Thoracic aorta (tissue), 2 donors: ENCODE data around the gene NPBWR2. TPM values are rescaled to one million over a fixed set of nuclear protein-coding genes. Genes with fewer than 3 reads are reported as not detected.

ENCODE experiments used
- ATAC-seq: fragments of 150-250 bp; one replicate; pipeline ENCODE4 v1.8.0; 2017; ENCODE audit warnings: low read depth; ENCODE audit not compliant: insufficient number of reproducible peaks, low FRiP score
- DNase-seq: peaks from one replicate; pipeline ENCODE4 v3.0.0-alpha.2; 2020; ENCODE audit warnings: low spot score
- H3K27ac ChIP-seq, 2 donors: fragments of 200-600 bp; sonication (generic); 1 replicate in 1 of 2; 2 replicates in 1 of 2; pipeline ENCODE4 v1.5.1; 2016; ENCODE audit warnings: mild to moderate bottlenecking in 2 of 2, moderate library complexity in 2 of 2
- H3K27me3 ChIP-seq: fragments of 200-600 bp; sonication (generic); replicated peaks from 2 replicates; pipeline ENCODE4 v1.6.0; 2016; ENCODE audit warnings: mild to moderate bottlenecking; ENCODE audit not compliant: insufficient read depth
- H3K36me3 ChIP-seq: fragments of 200-600 bp; sonication (generic); one replicate; pipeline ENCODE4 v1.5.1; 2016
- H3K4me1 ChIP-seq, 2 donors: fragments of 200-600 bp; sonication (generic); 1 replicate in 1 of 2; 2 replicates in 1 of 2; pipeline versions ENCODE4 v1.5.1 to v1.6.0; 2016; ENCODE audit warnings: low read depth in 2 of 2, mild to moderate bottlenecking in 1 of 2; ENCODE audit not compliant: control insufficient read depth in 1 of 2
- H3K4me3 ChIP-seq: fragments of 200-600 bp; sonication (generic); 2 replicates; pipeline ENCODE4 v1.5.1; 2016; ENCODE audit warnings: mild to moderate bottlenecking
- H3K9me3 ChIP-seq: fragments of 200-600 bp; sonication (generic); 2 replicates; pipeline ENCODE4 v1.5.1; 2016
- CTCF ChIP-seq: fragments of 200-600 bp; sonication (generic); IDR thresholded peaks from one replicate; pipeline ENCODE4 v1.5.1; 2019; ENCODE audit warnings: antibody characterized with exemption
- total RNA-seq, 2 donors: library from RNA; depleted of rRNA; stranded (reverse); fragments of >200 nt; gene quantifications; one replicate each; pipeline versions ENCODE4 v1.1.0 to v1.2.3, GENCODE V29; 2016

NPBWR2 gene
- total RNA-seq, 2 donors from 2014 or later, result not detected

- H3K4me3 ChIP-seq, result no peak overlapping the region
- no peaks in the 10 kb centered on the region for H3K4me1 ChIP-seq
- DNase-seq (no peak), ATAC-seq (no peak)
- TF ChIP-seq CTCF, result no peak
- no peaks in the 10 kb centered on the region for H3K9me3 ChIP-seq
- H3K36me3 ChIP-seq, result no peaks in the 10 kb centered on the region
- H3K27ac ChIP-seq, result no peak overlapping the region
- H3K27me3 ChIP-seq, result no peaks in the 10 kb centered on the region
Measured at GRCh38 chr20:64095455-64095854, 11.9 kb downstream of the NPBWR2 start.

- Histone ChIP-seq H3K4me1 (no peaks in the 10 kb centered on the region), H3K27me3 (no peaks in the 10 kb centered on the region), H3K9me3 (no peaks in the 10 kb centered on the region), H3K4me3 (no peak overlapping the region), H3K36me3 (no peaks in the 10 kb centered on the region), H3K27ac (no peak overlapping the region)
- no peak for TF ChIP-seq CTCF
- ATAC-seq (no peak), DNase-seq (no peak)
Measured at GRCh38 chr20:64093013-64093503, 14.3 kb downstream of the NPBWR2 start.

GRCh38 chr20:64092258-64093012 is 14.9 kb downstream of the NPBWR2 start:
- no peaks in the 10 kb centered on the region for H3K36me3 ChIP-seq
- no peak overlapping the region for H3K4me3 ChIP-seq
- H3K27ac ChIP-seq, result no peak overlapping the region
- no peaks in the 10 kb centered on the region for H3K27me3 ChIP-seq
- no peak for DNase-seq
- TF ChIP-seq CTCF, result no peak
- H3K9me3 ChIP-seq, result no peaks in the 10 kb centered on the region
- ATAC-seq, result no peak
- no peaks in the 10 kb centered on the region for H3K4me1 ChIP-seq

GRCh38 chr20:64091770-64092169 is 15.6 kb downstream of the NPBWR2 start:
- no peak for TF ChIP-seq CTCF
- no peaks in the 10 kb centered on the region for H3K27me3 ChIP-seq

GRCh38 chr20:64091340-64091739 is 16.0 kb downstream of the NPBWR2 start:
- DNase-seq (no peak), ATAC-seq (no peak)
- H3K27ac ChIP-seq, result no peak overlapping the region
- no peaks in the 10 kb centered on the region for H3K36me3 ChIP-seq
- TF ChIP-seq CTCF, result no peak
- no peaks in the 10 kb centered on the region for H3K4me1 ChIP-seq
- no peaks in the 10 kb centered on the region for H3K27me3 ChIP-seq
- H3K9me3 ChIP-seq, result no peaks in the 10 kb centered on the region
- H3K4me3 ChIP-seq, result no peak overlapping the region

More at GRCh38 chr20:64091770-64092169, 15.6 kb downstream of the NPBWR2 start:
- Histone ChIP-seq H3K36me3 (no peaks in the 10 kb centered on the region), H3K27ac (no peak overlapping the region), H3K9me3 (no peaks in the 10 kb centered on the region), H3K4me1 (no peaks in the 10 kb centered on the region), H3K4me3 (no peak overlapping the region)
- ATAC-seq (no peak), DNase-seq (no peak)
